ENCODE measurements around the gene MSLN. TPM values are rescaled to one million over a fixed set of nuclear protein-coding genes. Genes with fewer than 3 reads are reported as not detected.

MSLN gene
- total RNA-seq, 1 experiment from 2014 or later, result not detected

GRCh38 chr16:770411-770810, 9.9 kb downstream of the MSLN start:
- Histone ChIP-seq H3K27me3 (replicated peaks; ENCODE audit: insufficient read depth, low read depth, low read length, poor library complexity) (no peaks in the 10 kb centered on the region), H3K4me1 (ENCODE audit: insufficient read depth, low read length, poor library complexity, severe bottlenecking) (no peaks in the 10 kb centered on the region), H3K4me3 (ENCODE audit: low read depth, low read length, poor library complexity, severe bottlenecking) (no peak overlapping the region), H3K9me3 (ENCODE audit: low read depth, low read length, poor library complexity, severe bottlenecking) (no peaks in the 10 kb centered on the region), H3K27ac (ENCODE audit: low read depth, low read length, poor library complexity, severe bottlenecking) (no peak overlapping the region), H3K36me3 (ENCODE audit: insufficient read depth, low read length, poor library complexity, severe bottlenecking) (no peaks in the 10 kb centered on the region)
- DNase-seq (ENCODE audit: low spot score), result no peak
- POLR2A ChIA-PET (ENCODE audit: low non-redundant PET), result no interaction called here
- no peak for TF ChIP-seq EZH2 (IDR thresholded peaks at IDR 0.05; ENCODE audit: borderline replicate concordance, low read depth, low read length, poor library complexity, severe bottlenecking)
- intact Hi-C loops (cut with micrococcal nuclease; ENCODE audit: unreplicated experiment), result no loop called here
- CTCF ChIA-PET, result no interaction called here
- BruUV-seq (replicated peaks), result no TSS peak

- TF ChIP-seq CTCF (conservative IDR thresholded peaks at IDR 0.05; ENCODE audit: low read depth, low read length), result no peak
- no peak for TF ChIP-seq EZH2 (IDR thresholded peaks at IDR 0.05; ENCODE audit: borderline replicate concordance, low read depth, low read length, poor library complexity, severe bottlenecking)
- Histone ChIP-seq H3K4me3 (ENCODE audit: low read depth, low read length, poor library complexity, severe bottlenecking) (no peak overlapping the region), H3K4me1 (ENCODE audit: insufficient read depth, low read length, poor library complexity, severe bottlenecking) (no peaks in the 10 kb centered on the region), H3K36me3 (ENCODE audit: insufficient read depth, low read length, poor library complexity, severe bottlenecking) (no peaks in the 10 kb centered on the region), H3K9me3 (ENCODE audit: low read depth, low read length, poor library complexity, severe bottlenecking) (no peaks in the 10 kb centered on the region), H3K27ac (ENCODE audit: low read depth, low read length, poor library complexity, severe bottlenecking) (no peak overlapping the region), H3K27me3 (replicated peaks; ENCODE audit: insufficient read depth, low read depth, low read length, poor library complexity) (no peaks in the 10 kb centered on the region)
- no TSS peak for BruUV-seq (replicated peaks)
- intact Hi-C loops (cut with micrococcal nuclease; ENCODE audit: unreplicated experiment), result no loop called here
- CTCF ChIA-PET, result no interaction called here
- POLR2A ChIA-PET (ENCODE audit: low non-redundant PET), result no interaction called here
- DNase-seq (ENCODE audit: low spot score), result no peak
Measured at GRCh38 chr16:772959-773358, 12.4 kb downstream of the MSLN start.

GRCh38 chr16:774086-775001, 13.8 kb downstream of the MSLN start:
- ChIA-PET POLR2A (ENCODE audit: low non-redundant PET) (no interaction called here), CTCF (no interaction called here)
- intact Hi-C loops (cut with micrococcal nuclease; ENCODE audit: unreplicated experiment), result no loop called here

More at GRCh38 chr16:774086-775001, 13.8 kb downstream of the MSLN start:
- Histone ChIP-seq H3K4me3 (ENCODE audit: low read depth, low read length, poor library complexity, severe bottlenecking) (no peak overlapping the region), H3K27ac (ENCODE audit: low read depth, low read length, poor library complexity, severe bottlenecking) (no peak overlapping the region), H3K4me1 (ENCODE audit: insufficient read depth, low read length, poor library complexity, severe bottlenecking) (no peaks in the 10 kb centered on the region), H3K9me3 (ENCODE audit: low read depth, low read length, poor library complexity, severe bottlenecking) (no peaks in the 10 kb centered on the region), H3K36me3 (ENCODE audit: insufficient read depth, low read length, poor library complexity, severe bottlenecking) (no peaks in the 10 kb centered on the region), H3K27me3 (replicated peaks; ENCODE audit: insufficient read depth, low read depth, low read length, poor library complexity) (no peaks in the 10 kb centered on the region)
- DNase-seq (ENCODE audit: low spot score), result no peak
- TF ChIP-seq EZH2 (IDR thresholded peaks at IDR 0.05; ENCODE audit: borderline replicate concordance, low read depth, low read length, poor library complexity, severe bottlenecking) (no peak), CTCF (conservative IDR thresholded peaks at IDR 0.05; ENCODE audit: low read depth, low read length) (no peak)
- BruUV-seq (replicated peaks), result no TSS peak

Data from A673 (cell line).